GM21786 (cell line): ENCODE results near the gene PALLD.

Experiments
- ATAC-seq: cut with Tn5 transposase; IDR thresholded peaks from one replicate; pipeline ENCODE4 v1.9.1; 2021; ENCODE audit not compliant: unreplicated experiment

The PALLD gene

DNA sequence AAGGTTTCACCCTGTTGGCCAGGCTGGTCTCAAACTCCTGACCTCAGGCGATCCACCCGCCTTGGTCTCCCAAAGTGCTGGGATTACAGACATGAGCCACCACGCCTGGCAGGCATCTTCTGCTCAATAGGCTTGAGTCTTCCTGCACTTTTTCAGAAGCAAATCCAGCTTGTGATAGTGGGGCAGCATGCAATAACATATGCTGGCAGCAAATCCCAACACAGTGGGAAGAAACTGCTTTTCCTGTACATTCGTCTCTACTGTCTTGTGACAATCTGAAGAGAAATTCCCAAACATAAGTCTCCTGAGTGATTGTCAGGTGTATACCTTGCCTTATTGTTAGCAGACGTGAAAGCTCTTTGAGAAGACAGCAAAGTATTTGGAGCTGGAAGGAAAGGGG, 145.7 kb downstream of the PALLD start:
- ATAC-seq, result no peak

DNA sequence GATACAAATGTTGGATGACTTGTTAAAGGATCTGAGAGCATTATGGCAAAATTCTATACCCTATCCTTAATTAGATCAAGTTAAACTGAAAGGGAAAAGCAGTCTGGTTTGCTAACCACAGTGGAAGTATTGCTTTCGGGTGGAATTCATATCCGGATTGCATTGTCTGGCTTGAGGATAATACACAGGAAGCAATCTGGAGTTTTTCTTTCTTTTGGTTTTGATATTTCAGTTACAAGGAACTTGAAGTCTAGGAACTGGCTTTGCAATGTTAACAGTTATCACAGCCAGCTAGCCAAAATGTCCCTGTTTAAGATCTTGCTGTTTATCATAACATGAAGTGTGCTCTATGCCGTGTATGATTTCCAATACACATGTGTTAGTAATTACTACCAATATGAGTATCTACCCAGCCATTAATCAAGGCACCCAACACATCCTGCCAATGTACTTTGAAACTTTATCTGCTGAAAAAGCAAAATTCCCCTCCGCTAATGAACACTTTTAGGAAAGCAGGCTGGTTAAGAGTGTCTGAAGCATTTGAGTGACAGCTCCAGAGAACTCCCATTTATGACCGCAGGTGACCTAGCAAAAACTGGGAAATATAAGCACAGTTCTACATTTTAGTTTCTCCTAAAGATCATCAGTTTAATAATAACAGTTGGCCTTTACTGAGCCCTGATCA, 146.4 kb downstream of the PALLD start:
- no peak for ATAC-seq

- ATAC-seq, result no peak
These were observed 146.9 kb downstream of the PALLD start for GRCh38 chr4:168643796-168644159.

- no peak for ATAC-seq
These were observed 149.3 kb downstream of the PALLD start for GRCh38 chr4:168646001-168646768.

GRCh38 chr4:168647646-168648375, 151.0 kb downstream of the PALLD start:
- ATAC-seq, result no peak

GRCh38 chr4:168648494-168648893, 151.6 kb downstream of the PALLD start:
- no peak for ATAC-seq

DNA sequence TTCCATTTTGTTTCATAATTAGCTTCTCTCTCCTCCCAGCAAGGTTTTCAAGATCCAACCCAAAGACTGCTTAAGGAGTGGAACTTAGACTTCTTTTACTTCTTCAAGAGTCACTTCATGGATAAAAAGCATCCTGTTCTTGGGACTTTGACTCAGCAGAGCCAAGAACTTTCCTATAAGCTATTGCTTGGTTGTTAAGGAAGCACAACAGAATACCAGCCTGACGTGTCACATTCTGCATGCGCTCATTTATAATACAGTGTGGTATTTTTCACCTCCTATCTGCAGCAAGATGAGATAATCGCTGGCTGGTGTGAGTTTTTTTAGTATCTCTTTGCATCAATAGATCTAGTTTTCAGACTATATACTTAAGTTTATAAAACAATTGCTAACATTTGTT, 152.1 kb downstream of the PALLD start:
- ATAC-seq, result no peak

- ATAC-seq, result no peak
These were observed 154.5 kb downstream of the PALLD start for GRCh38 chr4:168651374-168651773.

DNA sequence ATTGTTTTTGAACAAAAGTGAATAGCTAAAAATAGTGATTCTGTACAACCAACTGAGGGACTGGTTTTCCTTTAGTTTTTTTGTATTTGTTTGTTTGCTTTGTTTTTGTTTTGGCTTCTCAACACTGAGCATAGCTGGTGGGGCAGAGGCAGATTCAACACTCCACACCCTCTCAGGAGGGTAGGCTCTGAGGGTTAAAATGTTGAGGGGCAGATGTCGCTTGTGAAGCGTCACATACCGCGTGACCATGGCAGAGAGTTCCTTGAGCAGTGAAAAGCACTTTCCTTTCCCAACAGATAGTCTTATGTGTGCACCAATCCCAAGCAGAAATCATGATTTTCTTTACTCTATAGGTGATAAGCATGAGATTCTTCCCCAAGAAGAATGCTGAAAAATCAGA, 155.0 kb downstream of the PALLD start:
- ATAC-seq, result no peak

DNA sequence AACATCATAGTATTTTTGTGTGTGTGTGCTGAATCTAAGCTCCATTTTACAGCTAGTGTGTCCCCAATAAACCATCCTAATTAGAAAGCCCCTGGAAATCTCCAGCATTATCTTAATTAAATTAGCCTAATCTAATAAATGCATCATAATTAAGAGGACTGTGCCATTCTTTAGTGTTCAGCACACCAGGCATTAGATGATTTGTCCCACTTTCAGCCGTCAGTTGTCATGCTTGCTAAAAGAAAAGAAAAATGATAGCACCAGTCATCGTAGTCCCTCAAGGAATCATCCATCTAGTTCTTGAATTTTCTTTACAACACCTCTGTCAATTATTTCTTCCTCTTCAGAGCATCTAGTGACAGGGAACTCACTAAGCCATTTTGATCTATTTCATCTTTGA, 155.9 kb downstream of the PALLD start:
- ATAC-seq, result no peak

- ATAC-seq, result no peak
These were observed 157.4 kb downstream of the PALLD start for GRCh38 chr4:168654104-168654847.

GRCh38 chr4:168654848-168655174, 158.0 kb downstream of the PALLD start:
- ATAC-seq, result no peak

DNA sequence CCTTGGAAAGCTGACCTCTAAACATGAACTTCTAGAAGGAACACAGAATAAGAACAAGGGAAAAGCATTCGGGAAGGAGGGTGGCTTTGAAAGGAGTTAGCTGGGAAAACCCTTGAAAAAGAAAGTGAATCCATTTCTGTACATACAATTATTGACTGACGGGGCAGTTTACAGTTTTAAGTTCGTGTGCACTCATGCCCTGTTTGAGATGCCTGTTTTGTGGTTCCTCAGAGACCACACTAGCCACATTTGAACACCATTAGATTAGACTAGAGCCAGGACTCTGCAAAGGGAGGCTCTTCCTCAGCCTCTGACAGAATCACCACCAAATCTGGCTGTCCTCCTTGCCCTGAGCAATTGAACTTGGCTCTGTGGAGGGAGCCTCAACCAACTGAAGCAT, 158.3 kb downstream of the PALLD start:
- no peak for ATAC-seq

DNA sequence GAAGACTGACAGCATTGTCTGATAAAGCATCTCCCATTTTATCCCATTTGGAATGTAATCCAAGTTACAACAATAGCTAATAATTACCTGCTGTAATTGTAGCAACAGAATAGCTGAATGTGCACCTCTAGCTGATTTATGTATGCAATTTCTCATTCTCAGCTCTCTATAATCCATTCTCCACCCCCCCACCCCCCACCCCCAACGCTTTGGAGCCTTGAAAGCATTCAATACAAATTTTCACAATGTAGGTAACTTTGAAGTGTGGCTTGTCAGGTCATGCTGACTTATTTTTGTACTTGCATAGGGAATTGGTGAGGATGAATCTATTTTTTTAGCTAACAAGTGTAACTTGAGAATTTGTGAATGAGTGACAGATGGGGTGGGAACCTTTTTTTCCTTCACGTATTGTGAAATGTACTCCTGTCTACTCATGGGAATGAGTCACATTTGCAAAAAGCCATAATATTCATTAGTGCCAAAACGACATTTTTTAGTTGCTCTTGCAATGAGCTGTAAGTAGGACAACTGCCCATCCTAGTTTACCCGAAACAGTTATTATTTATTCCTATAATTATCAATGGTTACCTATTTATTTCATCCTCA, 159.3 kb downstream of the PALLD start:
- ATAC-seq, result no peak

DNA sequence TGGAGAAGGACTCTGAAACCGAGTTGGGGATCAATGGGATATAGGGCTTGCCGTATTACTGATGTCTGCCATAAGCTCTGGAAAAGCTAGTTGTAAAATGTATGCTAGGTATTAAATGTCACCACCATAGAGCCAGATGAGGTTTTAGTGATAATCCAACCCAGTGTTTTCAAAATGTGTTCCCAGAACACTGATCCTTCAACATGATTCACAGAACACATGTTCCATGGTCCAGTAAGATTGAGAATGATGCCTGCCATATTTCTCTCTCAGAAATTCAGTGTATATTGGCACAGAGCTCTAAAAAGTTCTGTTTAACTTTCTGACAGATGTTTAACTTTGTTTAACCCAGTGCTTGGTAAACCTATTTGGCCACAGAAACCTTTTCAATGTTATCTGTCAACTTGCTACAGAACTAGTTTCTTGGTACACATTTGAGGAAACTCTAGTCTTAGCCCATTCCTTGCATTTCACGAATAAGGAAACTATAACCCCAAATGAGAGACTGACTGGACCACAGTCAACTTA, 160.2 kb downstream of the PALLD start:
- ATAC-seq, result no peak

- no peak for ATAC-seq
These were observed 161.9 kb downstream of the PALLD start for GRCh38 chr4:168658751-168659150.

DNA sequence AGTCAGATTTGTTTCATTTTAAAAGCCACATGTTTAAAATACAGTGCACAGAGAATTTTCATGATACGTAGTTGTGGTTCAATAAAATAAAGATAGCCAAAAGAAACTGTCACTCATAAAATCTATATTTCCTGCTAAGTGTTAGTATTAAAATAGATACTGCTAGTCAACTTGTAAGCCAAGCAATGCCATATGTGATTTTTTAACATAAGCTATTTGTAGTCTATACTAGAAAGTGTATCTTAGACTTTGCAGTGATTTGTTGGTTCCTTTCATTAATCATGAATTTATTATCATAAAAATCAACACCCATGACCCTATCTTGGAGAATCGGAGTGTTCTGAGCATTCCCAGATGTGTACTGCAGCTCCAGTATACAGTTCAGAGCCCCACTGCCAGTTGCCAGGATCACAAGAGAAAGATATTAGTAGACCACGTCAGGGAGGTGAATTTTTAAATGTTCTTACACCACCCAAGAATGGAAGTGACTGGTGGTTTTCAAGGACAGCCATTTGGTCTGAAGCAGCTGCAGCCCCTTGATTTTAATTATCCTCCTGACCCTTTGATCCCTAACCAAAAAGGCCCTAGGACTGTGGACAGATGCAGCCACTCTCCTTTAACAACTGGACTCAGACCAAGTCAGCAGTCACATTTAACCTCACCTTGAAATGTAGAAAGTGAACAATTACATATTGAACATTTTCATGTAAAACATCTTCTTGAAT, 163.1 kb downstream of the PALLD start:
- ATAC-seq, result no peak

GRCh38 chr4:168662297-168662984, 165.6 kb downstream of the PALLD start:
- no peak for ATAC-seq

GRCh38 chr4:168664242-168664891, 167.5 kb downstream of the PALLD start:
- no peak for ATAC-seq
